C4-2B (cell line): ENCODE data around the gene ZFP36L1.

ENCODE experiments used
- CTCF ChIP-seq: fragments of 450-650 bp; conservative IDR thresholded peaks from 2 replicates; pipeline ENCODE4 v1.5.1; 2017; ENCODE audit warnings: mild to moderate bottlenecking
- ZFX ChIP-seq: fragments of 450-650 bp; IDR thresholded peaks from 2 replicates; pipeline ENCODE4 v1.6.1; 2017

DNA sequence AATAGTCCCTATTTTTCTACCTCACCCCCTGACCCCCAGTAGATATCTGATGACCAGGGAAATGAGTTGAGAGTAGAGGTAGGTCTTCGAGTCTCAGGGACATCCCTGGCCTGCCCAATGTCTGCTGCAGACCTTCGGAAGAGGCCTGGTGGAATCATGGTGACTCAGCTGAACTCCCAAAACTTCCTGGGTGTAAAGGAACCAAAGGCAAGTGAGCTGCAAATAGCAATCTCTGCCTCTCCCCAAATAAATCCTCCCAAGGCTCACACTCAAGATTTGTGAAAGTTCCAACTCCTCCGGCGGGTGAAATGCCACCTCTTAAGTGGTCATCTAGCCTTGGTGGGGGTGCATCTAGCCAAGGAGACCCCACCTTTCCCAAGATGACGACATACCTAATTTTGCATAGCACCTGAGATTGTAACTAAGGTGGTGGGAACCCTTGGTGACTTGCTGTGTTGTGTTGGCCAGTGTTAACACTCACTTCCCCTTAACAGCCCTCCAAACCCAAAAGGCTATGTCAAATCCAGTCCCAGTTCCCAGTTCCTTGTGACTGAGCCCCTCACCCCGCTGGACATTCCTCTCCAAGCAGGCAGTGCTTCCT, 6.3 kb downstream of the ZFP36L1 start:
- TF ChIP-seq CTCF (no peak), ZFX (no peak)
